Measurements from ENCODE around the gene MITF. TPM values are rescaled to one million over a fixed set of nuclear protein-coding genes. Genes with fewer than 3 reads are reported as not detected.

The MITF gene
- total RNA-seq, 1 experiment from 2014 or later: 4.3 TPM

DNA sequence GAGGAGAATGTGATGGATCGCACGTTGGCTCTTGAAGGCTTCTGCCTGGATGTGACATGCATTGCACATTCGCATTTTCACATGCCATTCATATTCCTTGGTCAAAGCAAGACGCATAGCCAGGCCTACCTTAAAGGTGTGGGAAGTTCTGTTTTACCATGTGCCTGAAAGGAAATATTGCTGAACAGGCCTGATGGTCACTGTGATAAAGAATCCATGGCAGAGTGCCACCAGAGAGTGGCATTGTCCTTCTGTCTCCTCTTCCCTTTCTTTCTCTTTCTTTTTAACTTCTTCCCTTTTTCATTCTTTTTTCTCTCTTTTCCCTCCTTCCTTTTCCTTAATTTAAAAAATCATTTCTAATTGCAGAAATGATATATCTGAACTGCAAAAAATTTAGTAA is 15.9 kb upstream of the MITF start:
- H3K4me3 Mint-ChIP-seq (ENCODE audit: unreplicated experiment): no peak overlapping the region
- TF ChIP-seq, protein P1, sequence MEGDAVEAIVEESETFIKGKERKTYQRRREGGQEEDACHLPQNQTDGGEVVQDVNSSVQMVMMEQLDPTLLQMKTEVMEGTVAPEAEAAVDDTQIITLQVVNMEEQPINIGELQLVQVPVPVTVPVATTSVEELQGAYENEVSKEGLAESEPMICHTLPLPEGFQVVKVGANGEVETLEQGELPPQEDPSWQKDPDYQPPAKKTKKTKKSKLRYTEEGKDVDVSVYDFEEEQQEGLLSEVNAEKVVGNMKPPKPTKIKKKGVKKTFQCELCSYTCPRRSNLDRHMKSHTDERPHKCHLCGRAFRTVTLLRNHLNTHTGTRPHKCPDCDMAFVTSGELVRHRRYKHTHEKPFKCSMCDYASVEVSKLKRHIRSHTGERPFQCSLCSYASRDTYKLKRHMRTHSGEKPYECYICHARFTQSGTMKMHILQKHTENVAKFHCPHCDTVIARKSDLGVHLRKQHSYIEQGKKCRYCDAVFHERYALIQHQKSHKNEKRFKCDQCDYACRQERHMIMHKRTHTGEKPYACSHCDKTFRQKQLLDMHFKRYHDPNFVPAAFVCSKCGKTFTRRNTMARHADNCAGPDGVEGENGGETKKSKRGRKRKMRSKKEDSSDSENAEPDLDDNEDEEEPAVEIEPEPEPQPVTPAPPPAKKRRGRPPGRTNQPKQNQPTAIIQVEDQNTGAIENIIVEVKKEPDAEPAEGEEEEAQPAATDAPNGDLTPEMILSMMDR (IDR thresholded peaks at IDR 0.05; ENCODE audit: insufficient read depth in 1 of 2, low read depth in 1 of 2, low read length in 1 of 2, severe bottlenecking in 1 of 2, unreplicated experiment in 1 of 2): no peak
- H3K9me3 Mint-ChIP-seq (ENCODE audit: unreplicated experiment): no peaks in the 10 kb centered on the region
- Histone ChIP-seq H3K36me3 (ENCODE audit: control insufficient read depth, insufficient read depth, low read length) (no peaks in the 10 kb centered on the region), H3K9me3 (no peaks in the 10 kb centered on the region), H3K4me1 (no peaks in the 10 kb centered on the region), H3K27me3 (replicated peaks; ENCODE audit: control insufficient read depth, insufficient read depth, low read length) (no peaks in the 10 kb centered on the region; the same call in 1 of the 2 replicates), H3K4me3 (ENCODE audit: low read depth, low read length) (no peak overlapping the region)
- intact Hi-C loops (cut with micrococcal nuclease; ENCODE audit: unreplicated experiment): no loop called here
- peaks cover 13% of the 10 kb centered on the region for H3K27me3 Mint-ChIP-seq (ENCODE audit: insufficient read depth, unreplicated experiment)
- ChIA-PET CTCF (no interaction called here), POLR2A (no interaction called here)
- H3K36me3 Mint-ChIP-seq (ENCODE audit: insufficient read depth, unreplicated experiment): no peaks in the 10 kb centered on the region
- BruUV-seq (replicated peaks): no TSS peak
- H3K27ac Mint-ChIP-seq (ENCODE audit: unreplicated experiment): no peak overlapping the region
- peaks cover 6% of the 10 kb centered on the region for H3K4me1 Mint-ChIP-seq (ENCODE audit: low read depth, unreplicated experiment)
- DNase-seq: no peak

DNA sequence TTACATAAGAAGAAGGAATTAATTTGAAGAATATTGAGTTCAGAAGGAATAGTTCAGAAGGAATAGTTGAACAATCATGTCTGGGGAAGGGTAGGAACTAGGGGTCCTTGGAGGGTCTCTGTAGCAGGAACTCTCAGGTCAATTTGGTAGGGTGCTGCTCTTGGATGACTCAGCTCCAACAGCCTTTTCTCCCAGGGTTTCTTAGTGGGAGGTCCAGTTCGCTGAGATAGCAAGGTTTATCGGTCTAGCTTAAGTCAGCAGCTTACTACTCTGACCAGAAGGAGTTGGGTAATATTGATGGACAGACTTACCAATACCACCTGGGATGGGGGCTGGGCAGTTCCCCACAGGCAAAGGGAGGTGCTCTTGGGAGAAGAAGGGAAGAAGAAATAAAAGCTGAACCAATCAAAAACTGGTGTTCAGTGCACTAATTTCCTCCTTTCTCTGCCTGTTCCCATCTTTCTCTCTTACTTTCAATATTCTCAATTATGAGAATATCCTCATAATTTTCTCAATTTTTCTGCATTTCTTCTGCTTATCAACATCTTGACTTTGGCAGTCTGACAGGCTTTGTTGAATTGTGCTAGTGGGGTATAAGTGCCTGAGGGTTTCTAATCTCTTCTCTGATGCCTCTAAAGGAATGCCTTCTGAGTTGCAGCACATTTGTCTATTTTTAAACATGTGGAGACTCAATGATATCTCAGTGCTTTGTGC is 14.4 kb upstream of the MITF start:
- no TSS peak for BruUV-seq (replicated peaks)
- Histone ChIP-seq H3K27me3 (replicated peaks; ENCODE audit: control insufficient read depth, insufficient read depth, low read length) (no peaks in the 10 kb centered on the region; the same call in 1 of the 2 replicates), H3K9me3 (no peaks in the 10 kb centered on the region), H3K4me1 (0 out of 2 replicates have a peak, but pooled peaks cover 4% of the 10 kb centered on the region), H3K36me3 (ENCODE audit: control insufficient read depth, insufficient read depth, low read length) (no peaks in the 10 kb centered on the region), H3K4me3 (ENCODE audit: low read depth, low read length) (no peak overlapping the region)
- TF ChIP-seq, protein P1 (IDR thresholded peaks at IDR 0.05; ENCODE audit: insufficient read depth in 1 of 2, low read depth in 1 of 2, low read length in 1 of 2, severe bottlenecking in 1 of 2, unreplicated experiment in 1 of 2): no peak
- ChIA-PET CTCF (no interaction called here), POLR2A (no interaction called here)
- intact Hi-C loops (cut with micrococcal nuclease; ENCODE audit: unreplicated experiment): no loop called here
- Mint-ChIP-seq H3K36me3 (ENCODE audit: insufficient read depth, unreplicated experiment) (no peaks in the 10 kb centered on the region), H3K4me1 (ENCODE audit: low read depth, unreplicated experiment) (peaks cover 12% of the 10 kb centered on the region), H3K27ac (ENCODE audit: unreplicated experiment) (no peak overlapping the region), H3K4me3 (ENCODE audit: unreplicated experiment) (no peak overlapping the region), H3K27me3 (ENCODE audit: insufficient read depth, unreplicated experiment) (peaks cover 13% of the 10 kb centered on the region), H3K9me3 (ENCODE audit: unreplicated experiment) (no peaks in the 10 kb centered on the region)
- no peak for DNase-seq

DNA sequence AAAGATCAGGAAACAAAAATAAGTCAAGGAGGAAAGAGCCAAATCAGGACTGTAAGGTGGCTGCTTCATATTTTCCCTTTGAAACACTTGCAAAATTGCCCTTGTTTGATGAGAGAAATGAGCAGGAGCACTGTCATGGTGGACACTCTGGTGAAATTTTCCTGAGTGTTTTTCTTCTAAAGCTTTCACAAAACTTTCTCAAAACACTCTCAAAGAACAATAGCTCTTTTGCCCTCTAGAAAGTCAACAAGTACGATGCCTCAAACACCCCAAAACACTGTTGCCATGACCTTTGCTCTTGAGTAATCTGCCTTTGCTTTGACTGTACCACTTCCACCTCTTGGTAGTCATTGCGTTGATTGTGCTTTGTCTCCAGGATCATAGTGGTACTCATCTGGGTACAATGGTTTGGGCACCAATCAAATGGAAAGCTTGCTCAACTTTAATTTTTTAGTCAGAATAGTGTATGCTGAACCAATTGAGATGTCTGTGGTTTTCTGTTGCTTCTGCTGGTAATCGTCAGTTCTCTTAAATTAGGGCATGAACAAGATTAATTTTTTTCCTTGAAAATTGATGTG is 13.2 kb upstream of the MITF start:
- peaks cover 9% of the 10 kb centered on the region for H3K27me3 Mint-ChIP-seq (ENCODE audit: insufficient read depth, unreplicated experiment)
- no peak for DNase-seq
- no peaks in the 10 kb centered on the region for H3K36me3 Mint-ChIP-seq (ENCODE audit: insufficient read depth, unreplicated experiment)
- peaks cover 12% of the 10 kb centered on the region for H3K4me1 Mint-ChIP-seq (ENCODE audit: low read depth, unreplicated experiment)
- no TSS peak for BruUV-seq (replicated peaks)
- Histone ChIP-seq H3K4me3 (ENCODE audit: low read depth, low read length) (no peak overlapping the region), H3K36me3 (ENCODE audit: control insufficient read depth, insufficient read depth, low read length) (no peaks in the 10 kb centered on the region), H3K27me3 (replicated peaks; ENCODE audit: control insufficient read depth, insufficient read depth, low read length) (no peaks in the 10 kb centered on the region), H3K4me1 (0 out of 2 replicates have a peak, but pooled peaks cover 4% of the 10 kb centered on the region), H3K9me3 (no peaks in the 10 kb centered on the region)
- H3K27ac Mint-ChIP-seq (ENCODE audit: unreplicated experiment): no peak overlapping the region
- no peaks in the 10 kb centered on the region for H3K9me3 Mint-ChIP-seq (ENCODE audit: unreplicated experiment)
- ChIA-PET POLR2A (interaction anchor here (0.5 kb wide), 1 partner anchor 79 kb away, joined by 3 read pairs; no protein-coding TSS in a partner anchor), CTCF (no interaction called here)
- TF ChIP-seq, protein P1 (IDR thresholded peaks at IDR 0.05; ENCODE audit: insufficient read depth in 1 of 2, low read depth in 1 of 2, low read length in 1 of 2, severe bottlenecking in 1 of 2, unreplicated experiment in 1 of 2): no peak
- H3K4me3 Mint-ChIP-seq (ENCODE audit: unreplicated experiment): no peak overlapping the region
- intact Hi-C loops (cut with micrococcal nuclease; ENCODE audit: unreplicated experiment): no loop called here

Measured in Caco-2 (cell line).